Renal cortex interstitium (tissue), 11 donors: ENCODE measurements around the gene YAF2. TPM values are rescaled to one million over a fixed set of nuclear protein-coding genes. Genes with fewer than 3 reads are reported as not detected.
"Not testable (repeated sequence)": the region's sequence is repeated elsewhere in the genome, so short reads cannot be mapped to it uniquely, and the experiment has no call there.

Experiments
- DNase-seq, 11 donors: peaks; one replicate each; pipeline ENCODE4 v3.0.0-alpha.2; 2013; ENCODE audit warnings: low read depth in 9 of 11, low spot score in 4 of 11; ENCODE audit errors: extremely low read depth in 1 of 11
- polyA plus RNA-seq, 3 donors: library from polyadenylated mRNA; unstranded; fragments of 120-200 nt; gene quantifications; one replicate each; pipeline ENCODE4 v1.2.1, GENCODE V29; 2013; ENCODE audit not compliant: insufficient read length in 3 of 3

The YAF2 gene
- polyA plus RNA-seq, 3 donors: 25.5 to 28.4 (median 26.2) TPM

- DNase-seq: no peak
These were observed 24.1 kb downstream of the YAF2 start for GRCh38 chr12:42213954-42214426.

DNA sequence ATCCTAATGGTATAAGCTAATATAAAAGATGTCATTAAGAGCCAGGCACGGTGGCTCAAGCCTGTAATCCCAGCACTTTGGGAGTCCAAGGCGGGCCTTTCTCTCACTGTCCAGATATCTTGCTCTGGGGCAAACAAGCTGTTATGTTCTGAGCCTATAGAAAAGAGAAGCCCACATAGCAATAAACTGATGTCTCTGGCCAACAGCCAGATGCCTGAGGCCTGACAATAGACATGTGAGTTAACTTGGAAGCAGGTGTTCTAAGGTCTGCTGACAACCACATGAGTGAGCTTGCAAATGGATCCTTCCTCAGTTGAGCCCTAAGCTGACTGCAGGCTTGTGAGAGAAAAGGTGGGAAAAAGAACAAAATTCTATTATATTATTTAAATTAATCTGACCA, 25.0 kb downstream of the YAF2 start:
- DNase-seq: no peak

- no peak for DNase-seq
These were observed 29.5 kb downstream of the YAF2 start for GRCh38 chr12:42208574-42208973.

- DNase-seq: no peak
These were observed 33.2 kb downstream of the YAF2 start for GRCh38 chr12:42204819-42205218.

- no peak for DNase-seq
These were observed 33.7 kb downstream of the YAF2 start for GRCh38 chr12:42204362-42204761.

DNA sequence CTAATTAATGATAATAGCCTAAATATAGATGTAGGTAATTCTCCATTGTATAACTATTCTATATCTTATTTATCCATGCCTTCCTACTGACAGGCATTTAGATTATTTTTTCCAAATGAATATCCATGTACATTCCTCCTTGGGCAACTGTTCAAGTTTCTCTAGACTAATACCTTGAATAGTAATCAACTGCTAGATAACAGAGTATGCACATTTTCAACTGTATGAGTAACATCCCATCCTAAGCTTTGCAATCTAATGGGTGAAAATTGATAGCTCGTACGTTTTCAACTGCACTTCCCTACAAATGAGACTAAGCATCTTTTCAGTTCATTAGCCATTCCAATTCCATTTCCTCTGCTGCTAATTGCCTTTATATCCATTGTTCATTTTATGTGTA, 37.0 kb downstream of the YAF2 start:
- no peak for DNase-seq

GRCh38 chr12:42199007-42199406, 39.0 kb downstream of the YAF2 start:
- DNase-seq: no peak

GRCh38 chr12:42196723-42197603, 41.1 kb downstream of the YAF2 start:
- DNase-seq: peak in 10 of 11 donors; percentile 11 to 59 (median 34)

DNA sequence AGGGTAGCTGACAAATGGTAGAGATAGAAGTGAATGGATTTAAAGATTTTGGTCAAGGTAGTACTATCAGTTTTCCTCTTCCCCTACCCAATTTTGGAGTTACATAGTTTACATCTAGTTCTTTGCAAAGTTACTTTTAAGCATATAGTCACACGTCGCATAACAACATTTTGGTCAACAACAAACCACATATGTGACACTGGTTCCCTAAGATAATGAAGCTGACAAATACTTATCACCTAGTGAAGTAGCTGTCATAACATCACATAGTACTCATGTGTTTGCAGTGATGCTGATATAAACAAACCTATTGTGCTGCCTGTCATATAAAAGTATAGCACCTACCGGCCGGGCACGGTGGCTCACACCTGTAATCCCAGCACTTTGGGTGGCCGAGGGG, 45.4 kb downstream of the YAF2 start:
- DNase-seq: no peak

GRCh38 chr12:42192258-42192657, 45.8 kb downstream of the YAF2 start:
- DNase-seq: no peak

GRCh38 chr12:42190376-42190775, 47.7 kb downstream of the YAF2 start:
- DNase-seq: no peak

DNA sequence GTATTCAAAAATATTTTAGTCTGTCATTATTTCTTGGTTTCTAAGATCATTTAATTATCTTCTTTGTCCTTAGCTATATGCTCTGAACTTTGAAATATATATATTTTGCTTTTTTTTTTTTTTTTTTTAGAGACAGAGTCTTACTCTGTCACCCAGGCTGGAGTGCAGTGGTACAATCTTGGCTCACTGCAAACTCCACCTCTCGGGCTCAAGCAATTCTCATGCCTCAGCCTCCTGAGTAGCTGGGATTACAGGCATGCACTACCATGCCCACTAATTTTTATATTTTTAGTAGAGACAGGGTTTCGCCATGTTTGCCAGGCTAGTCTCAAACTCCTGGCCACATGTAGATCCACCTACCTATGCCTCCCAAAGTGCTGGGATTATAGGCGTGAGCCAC, 49.8 kb downstream of the YAF2 start:
- not testable (repeated sequence) for DNase-seq

DNA sequence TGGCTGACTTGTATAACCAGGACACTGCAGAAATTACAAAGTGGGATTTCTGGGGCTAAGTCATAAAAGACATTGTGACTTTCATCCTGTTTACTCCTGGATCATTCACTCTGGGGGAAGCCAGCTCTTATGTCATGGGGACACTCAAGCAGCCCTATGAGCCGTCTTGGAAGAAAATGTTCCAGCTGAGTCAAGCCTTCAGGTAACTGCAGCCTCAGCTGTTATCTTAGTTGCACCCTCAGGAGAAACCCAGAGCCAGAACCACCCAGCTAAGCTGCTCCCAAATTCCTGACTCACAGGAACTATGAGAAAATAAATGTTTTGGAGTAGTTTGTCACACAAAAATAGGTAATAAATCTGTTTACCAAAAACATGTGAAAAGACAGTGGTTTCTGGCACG, 50.2 kb downstream of the YAF2 start:
- DNase-seq: no peak

DNA sequence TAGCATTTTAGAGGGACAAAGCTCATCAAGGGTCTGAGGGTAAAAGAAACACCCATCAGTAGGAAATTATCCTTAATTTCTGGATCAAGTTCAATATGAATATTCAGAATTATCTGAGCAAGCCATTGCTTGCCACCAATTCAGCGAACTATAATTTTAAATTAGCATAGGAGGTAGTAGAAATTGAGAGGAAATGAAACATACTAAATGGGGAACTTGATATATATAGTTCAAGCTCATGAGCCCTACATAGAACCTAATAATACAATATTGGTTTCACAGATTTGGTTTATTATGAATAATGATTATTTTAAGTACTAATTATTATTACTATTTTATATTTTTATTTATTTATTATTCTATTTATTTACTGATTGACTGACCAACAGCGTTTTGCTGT, 51.3 kb downstream of the YAF2 start:
- DNase-seq: no peak

DNA sequence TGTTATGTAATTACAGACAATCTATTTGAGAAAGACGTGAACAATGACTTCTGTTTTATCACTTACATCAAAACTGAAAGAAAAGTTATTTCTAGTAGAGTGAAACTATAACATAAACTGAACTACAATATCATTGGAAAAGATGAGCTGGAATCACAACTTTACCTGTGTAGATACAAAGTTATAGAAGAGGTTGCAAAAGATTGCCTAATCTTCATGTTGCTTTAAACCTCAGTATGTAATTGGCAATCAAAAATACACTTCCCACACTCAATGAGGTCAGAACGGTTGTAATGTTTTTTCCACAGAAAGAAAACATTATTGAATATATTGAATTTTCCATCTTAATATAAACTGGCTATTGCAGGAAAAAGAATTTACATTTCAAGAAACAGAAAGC, 55.7 kb downstream of the YAF2 start:
- DNase-seq: no peak

DNA sequence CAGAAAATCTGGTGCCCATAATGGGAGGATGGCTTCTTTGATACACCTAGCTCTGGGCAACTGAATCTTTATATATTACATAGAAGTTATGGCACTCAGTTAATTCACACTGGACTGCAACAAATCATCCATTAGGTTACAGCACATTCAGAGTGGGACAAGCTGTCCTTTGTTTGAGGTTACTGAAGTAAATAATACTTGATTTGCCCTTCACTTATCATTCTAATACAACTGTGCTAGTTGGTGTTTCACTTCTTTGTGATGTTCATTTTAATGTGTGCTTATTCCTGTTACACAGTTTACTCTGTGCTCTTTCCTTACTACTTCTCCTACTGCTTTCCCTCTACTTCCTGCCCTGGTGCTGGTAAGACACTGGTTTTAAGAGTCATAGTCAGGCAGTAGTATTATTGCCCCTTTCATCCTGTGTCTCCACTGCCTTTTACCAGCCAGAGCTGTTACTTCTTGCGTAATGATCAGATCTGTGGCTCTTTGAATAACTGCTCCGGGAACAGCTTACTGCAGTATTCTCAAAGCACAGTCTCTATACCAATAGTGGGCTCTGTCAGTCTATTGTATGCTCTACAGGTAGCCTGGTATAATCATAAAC, 57.0 kb downstream of the YAF2 start:
- DNase-seq: no peak

- no peak for DNase-seq
These were observed 59.9 kb downstream of the YAF2 start for GRCh38 chr12:42178101-42178500.

GRCh38 chr12:42174978-42175377, 63.1 kb downstream of the YAF2 start:
- DNase-seq: no peak

DNA sequence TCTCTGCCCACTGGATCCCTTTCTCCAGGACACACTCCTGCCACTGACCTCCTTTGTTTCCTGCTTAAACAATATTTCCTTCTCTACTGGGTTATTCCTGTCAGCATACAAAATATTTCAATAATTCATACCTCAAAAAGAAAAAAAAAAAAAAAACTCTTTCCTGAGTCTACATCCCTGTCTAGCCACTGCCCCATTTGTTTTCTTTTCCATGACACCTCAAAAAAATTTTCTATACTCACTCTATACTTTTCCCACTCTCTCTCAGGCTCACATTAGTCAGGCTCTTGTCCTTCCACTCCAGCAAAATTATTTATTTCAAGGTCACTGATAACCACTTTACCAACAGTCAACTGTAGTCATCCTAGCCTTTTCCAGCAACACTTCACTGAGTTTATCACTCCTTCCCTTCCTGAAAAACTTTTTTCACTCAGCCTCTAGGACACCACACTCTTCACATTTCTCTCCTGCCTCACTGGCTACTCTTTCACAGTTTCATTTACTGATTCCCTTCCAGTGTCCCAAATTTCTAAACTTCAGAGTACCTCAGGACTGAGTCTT, 64.0 kb downstream of the YAF2 start:
- DNase-seq: no peak
